SK-N-SH treated with all-trans-retinoic acid at 6 μM for 48 hours (cell line): Measurements from ENCODE around the gene KIF21A.

Experiments used
- ATAC-seq: fragments of 200-7000 bp; cut with Tn5 transposase; 3 replicates; pipeline ENCODE4 v1.9.1; 2020; ENCODE audit warnings: mild to moderate bottlenecking, moderate library complexity
- ARNTL ChIP-seq: fragments of 450-650 bp; formaldehyde crosslinking; IDR thresholded peaks from 2 replicates; pipeline ENCODE4 v1.5.0; 2020; ENCODE audit warnings: low read depth, mild to moderate bottlenecking, moderate library complexity, borderline replicate concordance
- BACH2 ChIP-seq: fragments of 250-450 bp; sonication (Bioruptor Pico); IDR thresholded peaks from 2 replicates; pipeline ENCODE4 v1.9.0; 2021; ENCODE audit warnings: mild to moderate bottlenecking, borderline replicate concordance
- CSDC2 ChIP-seq: fragments of 250-450 bp; sonication (Bioruptor Pico); IDR thresholded peaks from 2 replicates; pipeline ENCODE4 v1.5.0; 2020; ENCODE audit warnings: mild to moderate bottlenecking, moderate library complexity
- CSRNP3 ChIP-seq: fragments of 250-450 bp; sonication (Bioruptor Pico); IDR thresholded peaks from 2 replicates; pipeline ENCODE4 v1.5.1; 2021; ENCODE audit warnings: mild to moderate bottlenecking, moderate library complexity
- ESRRG ChIP-seq: fragments of 250-450 bp; sonication (Bioruptor Pico); IDR thresholded peaks from 2 replicates; pipeline ENCODE4 v1.6.1; 2021; ENCODE audit warnings: mild to moderate bottlenecking
- GLIS3 ChIP-seq: fragments of 250-450 bp; sonication (Bioruptor Pico); IDR thresholded peaks from 2 replicates; pipeline ENCODE4 v1.5.0; 2020; ENCODE audit warnings: mild to moderate bottlenecking, moderate library complexity
- ISL1 ChIP-seq: fragments of 250-450 bp; sonication (Bioruptor Pico); IDR thresholded peaks from 2 replicates; pipeline ENCODE4 v2.1.2; 2022; ENCODE audit warnings: mild to moderate bottlenecking, moderate library complexity
- OSR1 ChIP-seq: fragments of 250-450 bp; sonication (Bioruptor Pico); IDR thresholded peaks from 2 replicates; pipeline ENCODE4 v1.8.0; 2022; ENCODE audit warnings: moderate library complexity, mild to moderate bottlenecking, inconsistent platforms
- RARB ChIP-seq: fragments of 250-450 bp; sonication (Bioruptor Pico); IDR thresholded peaks from 2 replicates; pipeline ENCODE4 v1.8.0; 2021; ENCODE audit warnings: mild to moderate bottlenecking, moderate library complexity
- SNAI2 ChIP-seq: fragments of 250-450 bp; sonication (Bioruptor Pico); IDR thresholded peaks from 2 replicates; pipeline ENCODE4 v1.5.0; 2020; ENCODE audit warnings: mild to moderate bottlenecking, moderate library complexity
- TCF4 ChIP-seq: fragments of 250-450 bp; sonication (Bioruptor Pico); IDR thresholded peaks from 2 replicates; pipeline ENCODE4 v1.8.0; 2021; ENCODE audit warnings: mild to moderate bottlenecking, moderate library complexity, borderline replicate concordance
- TOX ChIP-seq: fragments of 250-450 bp; sonication (Bioruptor Pico); IDR thresholded peaks from 2 replicates; pipeline ENCODE4 v1.8.0; 2021; ENCODE audit warnings: mild to moderate bottlenecking, moderate library complexity, borderline replicate concordance
- TSHZ2 ChIP-seq: fragments of 250-450 bp; sonication (Bioruptor Pico); IDR thresholded peaks from 2 replicates; pipeline ENCODE4 v1.5.0; 2020; ENCODE audit warnings: mild to moderate bottlenecking, moderate library complexity
- ZC3H10 ChIP-seq: fragments of 250-450 bp; sonication (Bioruptor Pico); IDR thresholded peaks from 2 replicates; pipeline ENCODE4 v1.5.1; 2021; ENCODE audit warnings: mild to moderate bottlenecking, moderate library complexity
- ZFP3 ChIP-seq: fragments of 250-450 bp; sonication (Bioruptor Pico); IDR thresholded peaks from 2 replicates; pipeline ENCODE4 v1.5.0; 2020; ENCODE audit warnings: mild to moderate bottlenecking, moderate library complexity
- ZFP30 ChIP-seq: fragments of 450-650 bp; formaldehyde crosslinking; IDR thresholded peaks from 2 replicates; pipeline ENCODE4 v1.5.0; 2022; ENCODE audit warnings: mild to moderate bottlenecking, moderate library complexity
- ZNF565 ChIP-seq: fragments of 450-650 bp; formaldehyde crosslinking; conservative IDR thresholded peaks from 2 replicates; pipeline ENCODE4 v1.5.0; 2020; ENCODE audit warnings: low read depth, mild to moderate bottlenecking, moderate library complexity
- ZNF70 ChIP-seq: fragments of 450-650 bp; formaldehyde crosslinking; IDR thresholded peaks from 2 replicates; pipeline ENCODE4 v1.5.0; 2020; ENCODE audit warnings: mild to moderate bottlenecking, moderate library complexity
- ZNF8 ChIP-seq: fragments of 450-650 bp; formaldehyde crosslinking; IDR thresholded peaks from 2 replicates; pipeline ENCODE4 v1.5.0; 2020; ENCODE audit warnings: mild to moderate bottlenecking, moderate library complexity
- TF ChIP-seq, protein P1 (sequence below): fragments of 250-450 bp; sonication (Bioruptor Pico); IDR thresholded peaks from 2 replicates; pipeline ENCODE4 v1.5.1; 2020; ENCODE audit warnings: low read depth, mild to moderate bottlenecking, moderate library complexity
- TF ChIP-seq, protein P2 (sequence below): fragments of 250-450 bp; sonication (Bioruptor Pico); IDR thresholded peaks from 2 replicates; pipeline ENCODE4 v1.8.0; 2020; ENCODE audit warnings: mild to moderate bottlenecking, moderate library complexity, borderline replicate concordance

The KIF21A gene

GRCh38 chr12:39355841-39356240 lies 87.1 kb downstream of the KIF21A start:
- ATAC-seq: no peak
- TF ChIP-seq RARB (CRISPR knock-in tag): no peak
- TF ChIP-seq, protein P1, sequence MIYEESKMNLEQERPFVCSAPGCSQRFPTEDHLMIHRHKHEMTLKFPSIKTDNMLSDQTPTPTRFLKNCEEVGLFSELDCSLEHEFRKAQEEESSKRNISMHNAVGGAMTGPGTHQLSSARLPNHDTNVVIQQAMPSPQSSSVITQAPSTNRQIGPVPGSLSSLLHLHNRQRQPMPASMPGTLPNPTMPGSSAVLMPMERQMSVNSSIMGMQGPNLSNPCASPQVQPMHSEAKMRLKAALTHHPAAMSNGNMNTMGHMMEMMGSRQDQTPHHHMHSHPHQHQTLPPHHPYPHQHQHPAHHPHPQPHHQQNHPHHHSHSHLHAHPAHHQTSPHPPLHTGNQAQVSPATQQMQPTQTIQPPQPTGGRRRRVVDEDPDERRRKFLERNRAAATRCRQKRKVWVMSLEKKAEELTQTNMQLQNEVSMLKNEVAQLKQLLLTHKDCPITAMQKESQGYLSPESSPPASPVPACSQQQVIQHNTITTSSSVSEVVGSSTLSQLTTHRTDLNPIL (CRISPR knock-in tag): no peak
- TF ChIP-seq CSDC2: no peak
- TF ChIP-seq TCF4 (CRISPR knock-in tag): no peak
- TF ChIP-seq CSRNP3 (CRISPR knock-in tag): no peak
- no peak for TF ChIP-seq OSR1 (CRISPR knock-in tag)
- TF ChIP-seq ESRRG (CRISPR knock-in tag): no peak
- no peak for TF ChIP-seq ZFP30 (CRISPR knock-in tag)
- no peak for TF ChIP-seq ISL1 (CRISPR knock-in tag)
- no peak for TF ChIP-seq ZFP3 (CRISPR knock-in tag)

DNA sequence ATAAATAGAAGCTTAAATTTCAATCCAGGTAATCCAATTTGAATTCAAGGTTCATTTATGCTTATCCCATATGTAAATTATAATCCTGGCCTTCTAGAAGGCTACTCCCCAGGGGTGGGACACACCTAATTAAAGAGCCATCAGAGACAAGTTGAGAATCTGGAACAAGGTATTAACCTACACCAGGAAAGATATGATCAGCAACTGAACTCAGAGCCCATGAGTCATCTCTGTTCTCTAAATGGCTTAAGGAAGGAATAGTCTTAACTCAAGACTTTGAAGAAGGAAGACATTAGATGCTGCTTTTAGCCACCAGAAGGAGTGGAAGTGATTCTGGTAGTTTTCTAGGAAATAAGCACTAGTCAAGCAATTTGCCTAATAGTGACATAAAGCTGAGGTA lies 88.0 kb downstream of the KIF21A start:
- TF ChIP-seq RARB (CRISPR knock-in tag): no peak
- TF ChIP-seq BACH2 (CRISPR knock-in tag): no peak
- TF ChIP-seq, protein P2, sequence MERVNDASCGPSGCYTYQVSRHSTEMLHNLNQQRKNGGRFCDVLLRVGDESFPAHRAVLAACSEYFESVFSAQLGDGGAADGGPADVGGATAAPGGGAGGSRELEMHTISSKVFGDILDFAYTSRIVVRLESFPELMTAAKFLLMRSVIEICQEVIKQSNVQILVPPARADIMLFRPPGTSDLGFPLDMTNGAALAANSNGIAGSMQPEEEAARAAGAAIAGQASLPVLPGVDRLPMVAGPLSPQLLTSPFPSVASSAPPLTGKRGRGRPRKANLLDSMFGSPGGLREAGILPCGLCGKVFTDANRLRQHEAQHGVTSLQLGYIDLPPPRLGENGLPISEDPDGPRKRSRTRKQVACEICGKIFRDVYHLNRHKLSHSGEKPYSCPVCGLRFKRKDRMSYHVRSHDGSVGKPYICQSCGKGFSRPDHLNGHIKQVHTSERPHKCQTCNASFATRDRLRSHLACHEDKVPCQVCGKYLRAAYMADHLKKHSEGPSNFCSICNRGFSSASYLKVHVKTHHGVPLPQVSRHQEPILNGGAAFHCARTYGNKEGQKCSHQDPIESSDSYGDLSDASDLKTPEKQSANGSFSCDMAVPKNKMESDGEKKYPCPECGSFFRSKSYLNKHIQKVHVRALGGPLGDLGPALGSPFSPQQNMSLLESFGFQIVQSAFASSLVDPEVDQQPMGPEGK (CRISPR knock-in tag): no peak
- no peak for TF ChIP-seq OSR1 (CRISPR knock-in tag)
- TF ChIP-seq TOX (CRISPR knock-in tag): no peak
- TF ChIP-seq CSRNP3 (CRISPR knock-in tag): no peak
- TF ChIP-seq TSHZ2 (CRISPR knock-in tag): no peak
- TF ChIP-seq GLIS3 (CRISPR knock-in tag): no peak
- TF ChIP-seq SNAI2 (CRISPR knock-in tag): no peak
- no peak for TF ChIP-seq CSDC2
- no peak for TF ChIP-seq ZNF565 (CRISPR knock-in tag)
- TF ChIP-seq ZNF70 (CRISPR knock-in tag): no peak
- TF ChIP-seq TCF4 (CRISPR knock-in tag): no peak
- ATAC-seq: no peak

DNA sequence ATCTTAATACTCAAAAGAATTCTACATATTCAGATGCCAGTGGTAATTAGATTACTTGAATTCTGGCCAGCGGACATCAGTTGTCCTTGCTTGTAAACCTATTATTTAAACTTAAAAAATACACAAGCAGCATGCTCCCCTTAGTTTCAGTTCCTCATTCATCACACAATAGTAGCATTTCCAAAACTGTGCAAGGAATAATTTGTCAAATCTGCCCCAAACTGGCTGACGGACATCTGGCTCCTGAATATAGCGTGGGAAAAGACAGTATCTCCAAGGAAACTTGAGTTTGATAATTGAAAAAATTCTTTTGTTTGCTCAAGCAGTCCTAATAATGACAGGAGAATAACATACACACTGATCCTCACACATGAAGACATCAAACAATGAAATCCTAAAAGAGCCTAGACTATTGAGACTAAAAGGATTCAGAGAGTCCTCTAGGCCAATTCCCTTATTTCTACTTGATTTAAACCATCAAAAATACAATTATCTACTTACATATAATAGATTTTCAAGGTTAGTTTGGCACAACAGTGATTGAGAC lies 90.4 kb downstream of the KIF21A start:
- no peak for TF ChIP-seq ARNTL
- TF ChIP-seq ISL1 (CRISPR knock-in tag): peak; percentile 74; the same call in 1 of the 2 replicates
- no peak; the same call in 2 of the 3 replicates for ATAC-seq

DNA sequence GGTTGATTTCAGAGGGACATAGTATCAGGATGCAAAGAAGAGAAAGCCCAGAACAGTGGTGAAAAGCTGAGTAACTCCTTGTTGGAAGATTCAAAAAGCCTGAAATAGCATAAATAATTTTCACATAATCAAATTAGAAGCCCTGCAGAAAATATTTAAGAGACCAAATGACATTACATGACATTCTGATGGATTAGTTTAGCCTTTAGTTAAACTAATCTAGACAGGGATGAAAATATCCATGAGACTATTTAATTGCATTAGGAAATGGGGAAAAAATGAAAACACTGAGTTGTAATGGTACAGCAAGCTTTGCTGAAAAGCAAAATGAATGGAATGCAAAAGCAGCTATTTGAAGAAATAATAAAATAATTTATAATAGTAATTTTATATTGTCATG lies 91.8 kb downstream of the KIF21A start:
- ATAC-seq: peak; percentile 83
- TF ChIP-seq ZNF8 (CRISPR knock-in tag) (peak; percentile 58; the same call in 1 of the 2 replicates), OSR1 (CRISPR knock-in tag) (no peak), ZNF70 (CRISPR knock-in tag) (peak; percentile 35; the same call in 1 of the 2 replicates), ISL1 (CRISPR knock-in tag) (peak; percentile 99), TSHZ2 (CRISPR knock-in tag) (peak; percentile 97), ZFP30 (CRISPR knock-in tag) (0 out of 2 replicates have a peak, but pooled peaks have one; percentile 9), TCF4 (CRISPR knock-in tag) (peak; percentile 97), CSDC2 (no peak; the same call in 1 of the 2 replicates), ZNF565 (CRISPR knock-in tag) (no peak), SNAI2 (CRISPR knock-in tag) (peak; percentile 71; the same call in 1 of the 2 replicates), ZC3H10 (CRISPR knock-in tag) (peak; percentile 87), TOX (CRISPR knock-in tag) (no peak)
- TF ChIP-seq, protein P2 (CRISPR knock-in tag): peak; percentile 94
